Measurements from ENCODE around the gene BMPR2.
"Not testable (repeated sequence)": the region's sequence is repeated elsewhere in the genome, so short reads cannot be mapped to it uniquely, and the experiment has no call there.

Gene BMPR2

GRCh38 chr2:202444000-202444399, 67.9 kb downstream of the BMPR2 start:
- in situ Hi-C loops (cut with MboI; ENCODE audit: low sequenced_read_pairs): no loop called here

- in situ Hi-C loops (cut with MboI; ENCODE audit: low sequenced_read_pairs): no loop called here
Measured at GRCh38 chr2:202449344-202449743, 73.2 kb downstream of the BMPR2 start.

- in situ Hi-C loops (cut with MboI; ENCODE audit: low sequenced_read_pairs): no loop called here
Measured at GRCh38 chr2:202450785-202451184, 74.7 kb downstream of the BMPR2 start.

- in situ Hi-C loops (cut with MboI; ENCODE audit: low sequenced_read_pairs): no loop called here
Measured at GRCh38 chr2:202452744-202453143, 76.6 kb downstream of the BMPR2 start.

- in situ Hi-C loops (cut with MboI; ENCODE audit: low sequenced_read_pairs): no loop called here
Measured at GRCh38 chr2:202454536-202454935, 78.4 kb downstream of the BMPR2 start.

GRCh38 chr2:202455114-202455513, 79.0 kb downstream of the BMPR2 start:
- in situ Hi-C loops (cut with MboI; ENCODE audit: low sequenced_read_pairs): no loop called here

- in situ Hi-C loops (cut with MboI; ENCODE audit: low sequenced_read_pairs): no loop called here
Measured at GRCh38 chr2:202460119-202460518, 84.0 kb downstream of the BMPR2 start.

- in situ Hi-C loops (cut with MboI; ENCODE audit: low sequenced_read_pairs): no loop called here
Measured at GRCh38 chr2:202479090-202479489, 103.0 kb downstream of the BMPR2 start.

- in situ Hi-C loops (cut with MboI; ENCODE audit: low sequenced_read_pairs): no loop called here
Measured at GRCh38 chr2:202479610-202480009, 103.5 kb downstream of the BMPR2 start.

- in situ Hi-C loops (cut with MboI; ENCODE audit: low sequenced_read_pairs): no loop called here
Measured at GRCh38 chr2:202486351-202486750, 110.2 kb downstream of the BMPR2 start.

- in situ Hi-C loops (cut with MboI; ENCODE audit: low sequenced_read_pairs): no loop called here
Measured at GRCh38 chr2:202488671-202489070, 112.5 kb downstream of the BMPR2 start.

GRCh38 chr2:202490479-202490878, 114.4 kb downstream of the BMPR2 start:
- in situ Hi-C loops (cut with MboI; ENCODE audit: low sequenced_read_pairs): no loop called here

GRCh38 chr2:202491514-202491913, 115.4 kb downstream of the BMPR2 start:
- in situ Hi-C loops (cut with MboI; ENCODE audit: low sequenced_read_pairs): no loop called here

GRCh38 chr2:202494300-202495229, 118.4 kb downstream of the BMPR2 start:
- in situ Hi-C loops (cut with MboI; ENCODE audit: low sequenced_read_pairs): no loop called here

GRCh38 chr2:202495230-202495604, 119.1 kb downstream of the BMPR2 start:
- in situ Hi-C loops (cut with MboI; ENCODE audit: low sequenced_read_pairs): no loop called here

- in situ Hi-C loops (cut with MboI; ENCODE audit: low sequenced_read_pairs): not testable (repeated sequence)
Measured at GRCh38 chr2:202496835-202497472, 120.8 kb downstream of the BMPR2 start.

- in situ Hi-C loops (cut with MboI; ENCODE audit: low sequenced_read_pairs): not testable (repeated sequence)
Measured at GRCh38 chr2:202497473-202497866, 121.3 kb downstream of the BMPR2 start.

- in situ Hi-C loops (cut with MboI; ENCODE audit: low sequenced_read_pairs): not testable (repeated sequence)
Measured at GRCh38 chr2:202499841-202500240, 123.7 kb downstream of the BMPR2 start.

GRCh38 chr2:202503276-202503675, 127.1 kb downstream of the BMPR2 start:
- in situ Hi-C loops (cut with MboI; ENCODE audit: low sequenced_read_pairs): not testable (repeated sequence)

- in situ Hi-C loops (cut with MboI; ENCODE audit: low sequenced_read_pairs): no loop called here
Measured at GRCh38 chr2:202508686-202509085, 132.6 kb downstream of the BMPR2 start.

- in situ Hi-C loops (cut with MboI; ENCODE audit: low sequenced_read_pairs): no loop called here
Measured at GRCh38 chr2:202510911-202511310, 134.8 kb downstream of the BMPR2 start.

- in situ Hi-C loops (cut with MboI; ENCODE audit: low sequenced_read_pairs): no loop called here
Measured at GRCh38 chr2:202512176-202512575, 136.0 kb downstream of the BMPR2 start.

All from HL-60/S4 (cell line).